DND-41 (cell line): ENCODE measurements around the gene SEC24D.

ENCODE experiments used
- ATAC-seq: fragments of 200-7000 bp; cut with Tn5 transposase; 3 replicates; pipeline ENCODE4 v1.9.1; 2021; ENCODE audit warnings: low read depth; ENCODE audit not compliant: insufficient read depth
- DNase-seq: peaks from one replicate; pipeline ENCODE4 v3.0.0-alpha.2; 2020
- H2AFZ ChIP-seq: 2 replicates; pipeline ENCODE4 v1.6.0; 2012; ENCODE audit warnings: low read depth, low read length
- H3K27ac ChIP-seq: 2 replicates; pipeline ENCODE4 v1.5.1; 2012; ENCODE audit warnings: low read length, inconsistent platforms
- H3K27me3 ChIP-seq: fragments of 200-600 bp; sonication (generic); 2 replicates; pipeline ENCODE4 v1.6.0; 2012; ENCODE audit warnings: low read length, mild to moderate bottlenecking, inconsistent platforms; ENCODE audit not compliant: insufficient read depth, poor library complexity
- H3K36me3 ChIP-seq: 2 replicates; pipeline ENCODE4 v1.5.1; 2012; ENCODE audit warnings: low read length, inconsistent platforms; ENCODE audit not compliant: insufficient read depth
- H3K4me1 ChIP-seq: 2 replicates; pipeline ENCODE4 v1.5.1; 2012; ENCODE audit warnings: mild to moderate bottlenecking, low read length; ENCODE audit not compliant: insufficient read depth
- H3K4me2 ChIP-seq: 2 replicates; pipeline ENCODE4 v1.6.0; 2012; ENCODE audit warnings: mild to moderate bottlenecking, moderate library complexity, low read length, inconsistent platforms; ENCODE audit not compliant: insufficient read depth
- H3K4me3 ChIP-seq, 2 experiments: fragments of 200-600 bp in 1 of 2; shearing (Covaris generic) in 1 of 2; 2 replicates each; pipeline ENCODE4 v1.5.1; 2012 to 2016; ENCODE audit warnings: inconsistent platforms in 2 of 2, low read length in 2 of 2, mild to moderate bottlenecking in 2 of 2, low read depth in 1 of 2, moderate library complexity in 1 of 2
- H3K79me2 ChIP-seq: 2 replicates; pipeline ENCODE4 v1.6.0; 2012; ENCODE audit warnings: low read length, inconsistent platforms; ENCODE audit not compliant: insufficient read depth
- H3K9ac ChIP-seq: 2 replicates; pipeline ENCODE4 v1.6.0; 2012; ENCODE audit warnings: low read depth, mild to moderate bottlenecking, inconsistent platforms, low read length, moderate library complexity
- H3K9me3 ChIP-seq: 2 replicates; pipeline ENCODE4 v1.5.1; 2012; ENCODE audit warnings: low read length, moderate library complexity, mild to moderate bottlenecking, inconsistent platforms; ENCODE audit not compliant: insufficient read depth, severe bottlenecking
- H4K20me1 ChIP-seq: 2 replicates; pipeline ENCODE4 v1.6.0; 2012; ENCODE audit warnings: low read length; ENCODE audit not compliant: insufficient read depth
- CTCF ChIP-seq: IDR thresholded peaks from 2 replicates; pipeline ENCODE4 v1.5.1; 2012; ENCODE audit warnings: borderline replicate concordance, low read length, moderate library complexity, mild to moderate bottlenecking; ENCODE audit not compliant: poor library complexity, severe bottlenecking; ENCODE audit errors: extremely low read depth
- EZH2 ChIP-seq: IDR thresholded peaks from 3 replicates; pipeline ENCODE4 v1.6.1; 2012; ENCODE audit warnings: borderline replicate concordance, low read depth, mild to moderate bottlenecking, moderate library complexity, low read length, inconsistent platforms; ENCODE audit not compliant: severe bottlenecking

SEC24D gene

GRCh38 chr4:118716304-118716703 lies 119.6 kb downstream of the SEC24D start:
- Histone ChIP-seq H3K9me3 (no peaks in the 10 kb centered on the region), H3K9ac (no peak overlapping the region), H2AFZ (no peak overlapping the region), H3K27ac (no peak overlapping the region), H3K4me1 (no peaks in the 10 kb centered on the region), H4K20me1 (no peaks in the 10 kb centered on the region), H3K36me3 (peaks cover 25% of the 10 kb centered on the region; the same call in 1 of the 2 replicates), H3K4me3 (no peak overlapping the region), H3K79me2 (no peaks in the 10 kb centered on the region), H3K4me2 (no peak overlapping the region), H3K27me3 (no peaks in the 10 kb centered on the region)
- TF ChIP-seq EZH2, result no peak
- TF ChIP-seq CTCF, result no peak
- DNase-seq (no peak), ATAC-seq (no peak)

GRCh38 chr4:118714682-118715081 lies 121.2 kb downstream of the SEC24D start:
- DNase-seq (no peak), ATAC-seq (no peak)
- Histone ChIP-seq H4K20me1 (no peaks in the 10 kb centered on the region), H3K4me1 (no peaks in the 10 kb centered on the region), H3K9ac (no peak overlapping the region), H3K27me3 (no peaks in the 10 kb centered on the region), H3K27ac (no peak overlapping the region), H3K4me3 (no peak overlapping the region), H2AFZ (no peak overlapping the region), H3K79me2 (no peaks in the 10 kb centered on the region), H3K36me3 (peaks cover 36% of the 10 kb centered on the region), H3K9me3 (no peaks in the 10 kb centered on the region), H3K4me2 (no peak overlapping the region)
- TF ChIP-seq CTCF, result no peak
- TF ChIP-seq EZH2, result no peak

- no peaks in the 10 kb centered on the region for H3K27me3 ChIP-seq
- no peak overlapping the region for H3K9ac ChIP-seq
- DNase-seq (no peak), ATAC-seq (0 out of 3 replicates have a peak, but pooled peaks have one; percentile 17)
- no peak overlapping the region for H3K4me3 ChIP-seq
- H3K79me2 ChIP-seq, result no peaks in the 10 kb centered on the region
- H3K36me3 ChIP-seq, result peaks cover 45% of the 10 kb centered on the region
- no peaks in the 10 kb centered on the region for H3K9me3 ChIP-seq
- no peaks in the 10 kb centered on the region for H3K4me1 ChIP-seq
- no peak overlapping the region for H3K4me2 ChIP-seq
- H2AFZ ChIP-seq, result no peak overlapping the region
- H4K20me1 ChIP-seq, result no peaks in the 10 kb centered on the region
- no peak for TF ChIP-seq CTCF
- no peak for TF ChIP-seq EZH2
- H3K27ac ChIP-seq, result no peak overlapping the region
These were observed 123.1 kb downstream of the SEC24D start for GRCh38 chr4:118712872-118713271.

- Histone ChIP-seq H3K4me2 (no peak overlapping the region), H3K27me3 (no peaks in the 10 kb centered on the region), H3K9me3 (no peaks in the 10 kb centered on the region), H3K36me3 (peaks cover 56% of the 10 kb centered on the region), H3K79me2 (no peaks in the 10 kb centered on the region), H3K4me1 (no peaks in the 10 kb centered on the region), H2AFZ (no peak overlapping the region), H3K27ac (no peak overlapping the region), H3K4me3 (no peak overlapping the region), H3K9ac (no peak overlapping the region), H4K20me1 (no peaks in the 10 kb centered on the region)
- DNase-seq (no peak), ATAC-seq (no peak)
- TF ChIP-seq EZH2 (no peak), CTCF (no peak)
These were observed 124.9 kb downstream of the SEC24D start for GRCh38 chr4:118711052-118711451.
